GM12891 (cell line): ENCODE measurements around the gene AFAP1.

Experiments
- POLR2A ChIP-seq: IDR thresholded peaks from 2 replicates; pipeline ENCODE4 v1.6.1; 2011; ENCODE audit warnings: low read depth, low read length, control low read depth
- POLR2AphosphoS5 ChIP-seq: IDR thresholded peaks from 2 replicates; pipeline ENCODE4 v1.6.1; 2011; ENCODE audit warnings: low read depth, low read length, control low read depth
- POU2F2 ChIP-seq: IDR thresholded peaks from 2 replicates; pipeline ENCODE4 v1.6.1; 2011; ENCODE audit warnings: low read depth, mild to moderate bottlenecking, control low read depth, low read length, moderate library complexity

DNA sequence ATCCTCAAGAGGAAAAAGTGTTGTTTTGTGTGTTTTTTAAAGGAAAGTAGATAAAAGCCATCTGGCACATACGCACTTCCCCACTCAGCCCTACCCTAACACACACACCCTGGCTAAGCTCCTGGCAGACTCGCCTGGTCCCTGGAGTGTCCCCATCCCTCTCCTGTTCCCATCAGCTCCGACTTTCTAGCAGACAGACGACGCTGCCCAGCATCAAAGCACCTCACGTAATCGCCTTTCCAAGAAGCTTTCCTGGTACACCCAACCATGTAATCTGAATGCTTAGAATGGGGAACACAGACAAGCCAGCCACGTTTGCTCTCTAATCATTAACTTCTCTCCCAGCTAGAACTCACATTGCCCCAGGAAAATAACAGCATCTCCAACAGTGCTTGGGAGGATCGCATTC is 116.2 kb downstream of the AFAP1 start:
- TF ChIP-seq POLR2AphosphoS5 (no peak), POLR2A (no peak), POU2F2 (no peak)
